Fibroblast of skin of right quadriceps (primary cell): ENCODE measurements around the gene KLK4.
A peak's percentile ranks its signal among the peaks of the same experiment; 100 is the strongest.

Source experiments
- DNase-seq: peaks from one replicate; pipeline ENCODE4 v3.0.0-alpha.2; 2013

Gene KLK4

GRCh38 chr19:50878851-50879250 lies 32.3 kb downstream of the KLK4 start:
- no peak for DNase-seq

- no peak for DNase-seq
Measured at GRCh38 chr19:50877338-50877737, 33.9 kb downstream of the KLK4 start.

- DNase-seq, result no peak
Measured at GRCh38 chr19:50876456-50876855, 34.7 kb downstream of the KLK4 start.

- no peak for DNase-seq
Measured at GRCh38 chr19:50875795-50876422, 35.3 kb downstream of the KLK4 start.

GRCh38 chr19:50874211-50874610 lies 37.0 kb downstream of the KLK4 start:
- no peak for DNase-seq

- no peak for DNase-seq
Measured at GRCh38 chr19:50873056-50873455, 38.1 kb downstream of the KLK4 start, which contains the start of gene KLK2. Gene KLK2, plus strand, starts transcription at chr19:50873439. Its CDS starts 35 bp downstream, at chr19:50873474.

GRCh38 chr19:50870417-50871089 lies 40.6 kb downstream of the KLK4 start:
- DNase-seq, result peak; percentile 9

GRCh38 chr19:50869479-50869878 lies 41.7 kb downstream of the KLK4 start:
- DNase-seq, result no peak

GRCh38 chr19:50861496-50862286 lies 49.5 kb downstream of the KLK4 start:
- no peak for DNase-seq

- DNase-seq, result no peak
Measured at GRCh38 chr19:50861010-50861409, 50.2 kb downstream of the KLK4 start.

- no peak for DNase-seq
Measured at GRCh38 chr19:50859849-50860248, 51.3 kb downstream of the KLK4 start.

GRCh38 chr19:50858886-50859285 lies 52.3 kb downstream of the KLK4 start:
- no peak for DNase-seq

GRCh38 chr19:50857366-50857765 lies 53.8 kb downstream of the KLK4 start:
- DNase-seq, result no peak
